K562 (cell line): Measurements from ENCODE around the gene ORC4. TPM values are rescaled to one million over a fixed set of nuclear protein-coding genes. Genes with fewer than 3 reads are reported as not detected.

Source experiments
- ATAC-seq: fragments of 200-7000 bp; cut with Tn5 transposase; 3 replicates; pipeline ENCODE4 v1.9.1; 2020; ENCODE audit warnings: moderate library complexity
- BruUV-seq: library from RNA; stranded (reverse); fragments of 400-500 nt; replicated peaks from 2 replicates; lab custom pipeline; 2021; lab: Mats Ljungman, UMichigan
- CTCF ChIA-PET: fragments of 300-600 bp; formaldehyde crosslinking; extraction: SDS; loops from one replicate; lab custom pipeline; 2021; ENCODE audit warnings: low intra/inter-chr PET ratio; lab: Yijun Ruan, JAX
- POLR2A ChIA-PET: fragments of 300-600, 350-650 bp; sonication (Branson Sonifier 250); formaldehyde crosslinking; extraction: SDS; loops from one replicate; lab custom pipeline; 2021; ENCODE audit warnings: antibody characterized with exemption, inconsistent platforms; lab: Yijun Ruan, JAX
- DNase-seq, 4 experiments: peaks; one replicate each; pipeline versions ENCODE4 v3.0.0 to v3.0.0-alpha.2; 2011 to 2018; ENCODE audit warnings: low spot score in 3 of 4, mixed read lengths in 3 of 4; ENCODE audit errors: extremely low read depth in 1 of 4
- FAIRE-seq: peaks from 2 replicates; lab custom pipeline; 2011; peaks lifted over from hg19 to GRCh38; lab: Jason Lieb, UNC
- H2AFZ ChIP-seq: 2 replicates; pipeline ENCODE4 v1.6.0; 2011; ENCODE audit warnings: low read depth, low read length, control low read depth, inconsistent platforms
- H3K27ac ChIP-seq: fragments of 200-600 bp; 3 replicates; pipeline ENCODE4 v1.8.0; 2011; ENCODE audit warnings: low read depth, mild to moderate bottlenecking, control low read depth, inconsistent platforms, low read length, moderate library complexity, mixed read lengths; ENCODE audit errors: extremely low read depth
- H3K27me3 ChIP-seq, 2 experiments: fragments of 300-600 bp in 1 of 2; 2 replicates in 1 of 2; 3 replicates in 1 of 2; pipeline versions ENCODE4 v1.6.0 to v1.8.0; 2011; ENCODE audit warnings: inconsistent platforms in 2 of 2, low read length in 2 of 2, mild to moderate bottlenecking in 1 of 2, mixed read lengths in 1 of 2, moderate library complexity in 1 of 2; ENCODE audit not compliant: control insufficient read depth in 2 of 2, insufficient read depth in 2 of 2
- H3K36me3 ChIP-seq: fragments of 300-600 bp; 3 replicates; pipeline ENCODE4 v1.8.0; 2011; ENCODE audit warnings: mild to moderate bottlenecking, low read length, inconsistent platforms; ENCODE audit not compliant: control insufficient read depth, insufficient read depth
- H3K4me1 ChIP-seq, 2 experiments: fragments of 200-600 bp in 1 of 2; replicated peaks in 1 of 2; 2 replicates in 1 of 2; 3 replicates in 1 of 2; pipeline versions ENCODE4 v1.5.1 to v1.8.0; 2011; ENCODE audit warnings: inconsistent platforms in 2 of 2, low read length in 2 of 2, mild to moderate bottlenecking in 1 of 2, mixed read lengths in 1 of 2, moderate library complexity in 1 of 2; ENCODE audit not compliant: control insufficient read depth in 2 of 2, insufficient read depth in 2 of 2
- H3K4me2 ChIP-seq: 2 replicates; pipeline ENCODE4 v1.6.1; 2011; ENCODE audit warnings: low read length, control low read depth, inconsistent platforms, mixed read lengths; ENCODE audit not compliant: insufficient read depth
- H3K4me3 ChIP-seq: fragments of 200-600 bp; sonication (generic), shearing (Covaris generic); 2 replicates; pipeline ENCODE4 v1.5.1; 2016; ENCODE audit warnings: control low read depth, inconsistent platforms
- H3K79me2 ChIP-seq: fragments of 200-600 bp; 3 replicates; pipeline ENCODE4 v1.8.0; 2011; ENCODE audit warnings: low read length, inconsistent platforms; ENCODE audit not compliant: control insufficient read depth, insufficient read depth
- H3K9ac ChIP-seq, 2 experiments: 2 replicates each; pipeline versions ENCODE4 v1.6.0 to v1.6.1; 2011; ENCODE audit warnings: low read depth in 2 of 2, low read length in 2 of 2, control low read depth in 1 of 2, inconsistent platforms in 1 of 2, mild to moderate bottlenecking in 1 of 2, mixed read lengths in 1 of 2; ENCODE audit not compliant: insufficient read depth in 1 of 2
- H3K9me1 ChIP-seq: one replicate; pipeline ENCODE4 v1.6.0; 2011; ENCODE audit warnings: inconsistent platforms, mild to moderate bottlenecking, low read length, moderate library complexity; ENCODE audit not compliant: control insufficient read depth, insufficient read depth
- H3K9me3 ChIP-seq: replicated peaks from 2 replicates; pipeline ENCODE4 v1.5.1; 2011; ENCODE audit warnings: low read depth, low read length, inconsistent platforms; ENCODE audit not compliant: control insufficient read depth, insufficient read depth
- H4K20me1 ChIP-seq: replicated peaks from 2 replicates; pipeline ENCODE4 v1.6.1; 2011; ENCODE audit warnings: low read length, inconsistent platforms, mixed read lengths; ENCODE audit not compliant: control insufficient read depth, insufficient read depth
- ARID2 ChIP-seq: fragments of 450-650 bp; IDR thresholded peaks from 2 replicates; pipeline ENCODE4 v1.6.1; 2017; ENCODE audit warnings: antibody characterized with exemption, mild to moderate bottlenecking
- CBX2 ChIP-seq: fragments of 200-600 bp; sonication (generic); IDR thresholded peaks from one replicate; pipeline ENCODE4 v1.6.1; 2012; ENCODE audit warnings: mild to moderate bottlenecking, low read length, inconsistent platforms; ENCODE audit not compliant: insufficient read depth, poor library complexity, severe bottlenecking
- DEAF1 ChIP-seq: fragments of 450-650 bp; formaldehyde crosslinking; IDR thresholded peaks from 2 replicates; pipeline ENCODE4 v1.4.0; 2020; ENCODE audit warnings: mild to moderate bottlenecking, moderate library complexity
- FIP1L1 ChIP-seq: fragments of 200-400 bp; formaldehyde crosslinking; IDR thresholded peaks from 2 replicates; pipeline ENCODE4 v1.6.1; 2018; ENCODE audit warnings: mild to moderate bottlenecking, low read depth, low read length; ENCODE audit not compliant: poor library complexity, severe bottlenecking
- KDM4B ChIP-seq, 2 experiments: fragments of 450-650 bp in 1 of 2; sonication (generic) in 1 of 2; IDR thresholded peaks; 2 replicates each; pipeline ENCODE4 v1.6.1; 2016 to 2017; ENCODE audit warnings: borderline replicate concordance in 2 of 2, antibody characterized with exemption in 1 of 2, low read depth in 1 of 2, mild to moderate bottlenecking in 1 of 2
- MAFK ChIP-seq: IDR thresholded peaks from 2 replicates; pipeline ENCODE4 v1.6.1; 2011; ENCODE audit warnings: low read length, improper control_type of control experiment
- NBN ChIP-seq: fragments of 450-650 bp; IDR thresholded peaks from 2 replicates; pipeline ENCODE4 v1.6.1; 2016; ENCODE audit warnings: low read depth, mild to moderate bottlenecking
- NEUROD1 ChIP-seq: fragments of 150-350 bp; IDR thresholded peaks from 2 replicates; pipeline ENCODE4 v1.6.1; 2014; ENCODE audit warnings: borderline replicate concordance, low read length, low read depth; ENCODE audit not compliant: partially characterized antibody
- PATZ1 ChIP-seq: fragments of 250-450 bp; sonication (Bioruptor Pico); IDR thresholded peaks from 2 replicates; pipeline ENCODE4 v1.5.0; 2020; ENCODE audit warnings: mild to moderate bottlenecking, borderline replicate concordance
- PCBP1 ChIP-seq: fragments of 200-400 bp; formaldehyde crosslinking; IDR thresholded peaks from 2 replicates; pipeline ENCODE4 v1.6.1; 2018; ENCODE audit warnings: mild to moderate bottlenecking, low read depth, low read length; ENCODE audit not compliant: poor library complexity, severe bottlenecking
- ZHX1 ChIP-seq: fragments of 150-350 bp; conservative IDR thresholded peaks from 2 replicates; pipeline ENCODE4 v1.6.1; 2014; ENCODE audit warnings: low read length
- ZNF696 ChIP-seq: fragments of 250-450 bp; sonication (Bioruptor Pico); conservative IDR thresholded peaks from 2 replicates; pipeline ENCODE4 v1.4.0; 2020; ENCODE audit warnings: mild to moderate bottlenecking, moderate library complexity
- WGBS: fragments of 100-300 bp; shearing (Covaris generic); methylation state at CpG from one replicate; pipeline ENCODE4 v1.1.6; 2016; ENCODE audit warnings: low coverage, mixed read lengths; ENCODE audit not compliant: insufficient coverage; ENCODE audit errors: missing lambda C conversion rate; 5-methylcytosine and 5-hydroxymethylcytosine counted together
- in situ Hi-C: fragments of 300-500 bp; cut with MboI; formaldehyde crosslinking; loops from 4 replicates; pipeline ENCODE4 v1.15.0; 2018; ENCODE audit warnings: inconsistent platforms, mixed read lengths
- intact Hi-C: fragments of 100-400 bp; cut with micrococcal nuclease; formaldehyde crosslinking; loops from 2 replicates; pipeline ENCODE4 v1.14.2; 2022
- polyA plus RNA-seq, 8 experiments: library from polyadenylated mRNA; depleted of rRNA in 4 of 8; stranded (reverse) in 5 of 8; unstranded in 3 of 8; fragments of >200 nt; fragmentation: Nextera tagmentation in 2 of 8; fragmentation: Illumina TruSeq in 1 of 8; extraction: Ambion mirVana in 2 of 8; extraction: Trizol in 1 of 8; gene quantifications; 2 replicates each; pipeline versions ENCODE4 v1.2.1 to v1.2.3, GENCODE V29; 2011 to 2014; ENCODE audit warnings: inconsistent platforms in 1 of 8, missing spikeins in 1 of 8
- total RNA-seq, 7 experiments: library from RNA; depleted of rRNA in 6 of 7; stranded (reverse); fragments of >200 nt in 6 of 7; fragmentation: Illumina TruSeq in 2 of 7; extraction: Trizol in 2 of 7; gene quantifications; 2 replicates each; pipeline versions ENCODE4 v1.2.1 to v1.2.3, GENCODE V29; 2011 to 2021; ENCODE audit warnings: low replicate concordance in 1 of 7

The ORC4 gene
- total and polyA plus RNA-seq, 9 of the 15 experiments (the other 6 are each of a cell fraction or from before 2014, with no cell fraction given): 58.6 to 100 (median 70.5) TPM

GRCh38 chr2:147913701-147914480 lies 106.6 kb downstream of the ORC4 start (continued):
- no peak for TF ChIP-seq PCBP1
- TF ChIP-seq CBX2: no peak
- no peak for TF ChIP-seq MAFK
- no peak for TF ChIP-seq PATZ1 (CRISPR knock-in tag)

GRCh38 chr2:147910990-147911473 lies 109.5 kb downstream of the ORC4 start:
- H4K20me1 ChIP-seq: 0 out of 2 replicates have a peak, but pooled peaks cover 2% of the 10 kb centered on the region
- POLR2A ChIA-PET: interaction anchor here (1.0 kb wide), 1 partner anchor 9 kb away, joined by 3 read pairs; no protein-coding TSS in a partner anchor
- H3K4me3 ChIP-seq: no peak overlapping the region
- BruUV-seq: no TSS peak
- WGBS: 0% methylated on average over 2 of the region's 2 CpGs
- ATAC-seq: peak; percentile 63; the same call in 2 of the 3 replicates
- no peaks in the 10 kb centered on the region for H3K4me1 ChIP-seq
- H3K9me3 ChIP-seq: no peaks in the 10 kb centered on the region
- H3K9me1 ChIP-seq: no peaks in the 10 kb centered on the region
- H2AFZ ChIP-seq: no peak overlapping the region
- CTCF ChIA-PET: no interaction called here
- peak; percentile 71 for FAIRE-seq
- intact Hi-C loops (loop anchor here (1.0 to 5.0 kb wide), 4 partner anchors 828 to 1249 kb away; no protein-coding TSS in a partner anchor), in situ Hi-C loops (loop anchor here (25.0 kb wide), 3 partner anchors 374 to 1174 kb away; no protein-coding TSS in a partner anchor)
- H3K79me2 ChIP-seq: no peaks in the 10 kb centered on the region
- no peaks in the 10 kb centered on the region for H3K27me3 ChIP-seq
- no peaks in the 10 kb centered on the region for H3K36me3 ChIP-seq
- no peak overlapping the region for H3K9ac ChIP-seq
- no peak overlapping the region for H3K4me2 ChIP-seq
- DNase-seq: peak; percentile 11 to 68 (median 14)
- H3K27ac ChIP-seq: no peak overlapping the region
- no peak for TF ChIP-seq ZHX1
- no peak for TF ChIP-seq NEUROD1
- no peak for TF ChIP-seq NBN
- no peak for TF ChIP-seq ZNF696
- peak; percentile 72 for TF ChIP-seq DEAF1 (CRISPR knock-in tag)
- TF ChIP-seq FIP1L1: no peak
- no peak for TF ChIP-seq KDM4B (IDR thresholded peaks at IDR 0.05; ENCODE audit: borderline replicate concordance in 2 of 2, low read depth in 1 of 2)
- TF ChIP-seq ARID2: no peak
